Measurements from ENCODE around the gene VRK1.

GRCh38 chr14:96881713-96882112 lies 84.5 kb downstream of the VRK1 start:
- TF ChIP-seq CTCF (IDR thresholded peaks at IDR 0.05), result no peak
- TF ChIP-seq POLR2AphosphoS5 (IDR thresholded peaks at IDR 0.05), result no peak
- TF ChIP-seq POLR2A (IDR thresholded peaks at IDR 0.05), result no peak
- no peak for TF ChIP-seq EP300 (IDR thresholded peaks at IDR 0.05; ENCODE audit: low read depth)

Data from transverse colon (tissue), 4 donors.